NCI-H1048 (cell line): Measurements from ENCODE around the gene SELENOV.
A peak's percentile ranks its signal among the peaks of the same experiment; 100 is the strongest.

Source experiments
- DNase-seq: peaks from one replicate; lab custom pipeline; 2025; lab: John Stamatoyannopoulos, UW

The SELENOV gene

DNA sequence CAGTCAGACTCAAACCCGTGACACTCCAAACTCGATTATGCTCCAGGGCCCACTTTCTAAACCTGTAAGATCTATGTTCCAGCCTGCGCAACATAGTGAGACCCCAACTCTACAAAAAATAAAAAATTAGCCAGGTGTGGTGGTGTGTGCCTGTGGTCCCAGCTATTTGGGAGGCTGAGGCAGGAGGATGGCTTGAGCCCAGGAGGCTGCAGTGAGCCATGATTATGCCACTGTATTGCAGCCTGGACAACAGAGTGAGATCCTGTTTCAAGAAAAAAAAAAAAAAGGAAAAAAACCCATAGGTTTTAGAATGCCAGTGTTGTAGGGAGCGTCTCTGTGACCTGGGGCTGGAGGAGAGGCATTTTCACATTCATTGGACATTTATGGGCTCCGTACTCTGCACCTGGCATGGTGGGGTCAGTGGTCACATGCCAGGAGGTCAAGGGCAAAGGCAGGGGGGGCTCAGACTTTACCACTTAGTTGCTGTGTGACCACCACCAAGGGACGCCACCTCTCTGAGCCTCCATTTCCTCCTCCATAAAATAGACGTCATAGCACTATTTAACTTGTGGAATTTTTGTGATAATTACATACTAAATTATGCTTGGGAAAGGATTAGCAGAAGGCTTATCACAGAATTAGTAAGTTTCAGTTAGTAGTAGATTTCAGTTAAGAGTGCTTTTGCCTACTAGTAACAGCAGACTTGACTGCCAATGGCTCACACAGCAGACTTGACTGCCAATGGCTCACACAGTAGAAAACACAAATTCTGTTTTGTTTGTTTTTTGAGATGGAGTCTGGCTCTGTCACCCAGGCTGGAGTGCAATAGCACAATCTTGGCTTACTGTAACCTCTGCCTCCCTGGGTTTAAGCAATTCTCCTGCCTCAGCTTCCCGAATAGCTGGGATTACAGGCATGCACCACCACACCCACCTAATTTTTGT, 5.9 kb downstream of the SELENOV start:
- DNase-seq: no peak

GRCh38 chr19:39524495-39524894, 9.6 kb downstream of the SELENOV start:
- no peak for DNase-seq

- no peak for DNase-seq
Observed at GRCh38 chr19:39525205-39525604, 10.3 kb downstream of the SELENOV start.

- no peak for DNase-seq
Observed at GRCh38 chr19:39531834-39532232, 16.9 kb downstream of the SELENOV start.

GRCh38 chr19:39532233-39533002, 17.5 kb downstream of the SELENOV start, which contains the start of gene EID2B:
TSS of gene EID2B (minus strand) at chr19:39532852. CDS start at chr19:39532802, 50 bp downstream.
- DNase-seq: peak; percentile 94

DNA sequence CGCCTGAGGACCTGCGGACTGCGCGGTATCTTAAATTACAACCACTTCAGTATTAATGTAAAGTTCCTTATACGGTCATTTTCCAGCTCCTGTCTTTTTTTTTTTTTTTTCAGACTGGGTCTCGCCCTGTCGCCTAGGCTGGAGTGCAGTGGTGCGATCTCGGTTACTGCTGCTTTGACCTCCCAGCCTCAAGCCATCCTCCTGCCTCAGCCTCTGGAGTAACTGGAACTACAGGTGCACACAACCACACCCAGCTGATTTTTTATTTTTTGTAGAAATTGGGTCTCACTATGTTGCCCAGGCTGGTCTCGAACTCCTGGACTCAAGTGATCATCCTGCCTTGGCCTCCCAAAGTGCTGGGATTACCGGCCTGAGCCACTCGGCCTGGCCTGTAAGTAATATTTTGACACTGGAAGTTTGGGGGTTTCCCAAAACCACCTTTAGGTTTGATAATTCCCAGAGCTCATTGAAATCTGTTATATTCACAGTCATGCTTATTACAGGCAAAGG, 18.1 kb downstream of the SELENOV start:
- DNase-seq: no peak

DNA sequence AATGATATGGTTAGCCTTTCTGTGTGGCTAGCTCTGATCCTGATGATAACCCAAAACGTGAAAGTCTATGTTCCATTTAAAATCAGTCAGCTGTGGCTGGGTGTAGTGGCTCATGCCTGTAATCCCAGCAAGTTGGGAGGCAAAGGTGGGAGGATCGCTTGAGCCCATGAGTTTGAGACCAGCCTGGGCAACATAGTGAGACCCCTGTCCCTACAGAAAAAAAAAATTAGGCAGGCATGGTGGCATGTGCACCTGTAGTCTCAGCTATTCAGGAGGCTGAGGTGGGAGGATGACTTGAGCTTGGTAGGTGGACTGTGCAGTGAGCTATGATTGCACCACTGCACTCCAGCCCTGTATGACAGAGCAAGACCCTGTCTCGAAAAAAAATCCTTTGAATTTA, 18.9 kb downstream of the SELENOV start:
- no peak for DNase-seq

DNA sequence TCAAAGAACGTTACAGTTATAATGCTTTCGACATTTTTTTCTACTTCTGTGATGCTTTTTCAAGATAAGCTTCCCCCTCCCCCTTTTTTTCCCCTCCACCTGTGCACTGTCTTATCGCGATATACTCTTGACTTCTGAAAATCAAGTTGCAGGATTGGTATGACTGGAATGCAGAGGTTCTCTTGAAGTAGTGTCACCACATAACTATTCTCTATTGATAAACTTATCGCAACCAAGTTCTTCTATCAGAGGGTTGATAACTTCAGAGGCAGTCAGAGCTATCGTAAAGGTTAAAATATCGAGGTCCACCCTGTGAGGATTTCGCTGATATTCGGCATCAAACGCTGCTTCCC, 24.2 kb downstream of the SELENOV start:
- DNase-seq: no peak

- DNase-seq: peak; percentile 65
Observed at GRCh38 chr19:39539518-39540332, 24.8 kb downstream of the SELENOV start, which contains the start of gene EID2. TSS of gene EID2 (minus strand) at chr19:39540161. CDS start at chr19:39540079, 82 bp downstream.

DNA sequence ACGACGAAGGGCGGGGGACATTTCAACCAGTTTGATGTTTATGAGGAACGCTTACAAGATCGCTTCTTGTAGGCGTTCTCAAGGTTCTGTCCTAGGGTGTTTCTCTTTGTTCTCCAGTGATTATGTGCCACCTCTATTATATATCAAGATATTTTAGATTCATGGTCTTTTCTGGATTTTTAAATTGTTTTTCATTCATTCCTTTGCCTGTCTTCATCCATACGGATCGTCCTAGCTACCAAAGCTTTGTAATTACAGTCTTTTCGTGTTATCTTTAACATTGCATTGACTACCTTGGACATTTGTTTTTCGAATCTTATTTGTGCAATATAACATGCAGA, 25.4 kb downstream of the SELENOV start:
- DNase-seq: no peak

DNA sequence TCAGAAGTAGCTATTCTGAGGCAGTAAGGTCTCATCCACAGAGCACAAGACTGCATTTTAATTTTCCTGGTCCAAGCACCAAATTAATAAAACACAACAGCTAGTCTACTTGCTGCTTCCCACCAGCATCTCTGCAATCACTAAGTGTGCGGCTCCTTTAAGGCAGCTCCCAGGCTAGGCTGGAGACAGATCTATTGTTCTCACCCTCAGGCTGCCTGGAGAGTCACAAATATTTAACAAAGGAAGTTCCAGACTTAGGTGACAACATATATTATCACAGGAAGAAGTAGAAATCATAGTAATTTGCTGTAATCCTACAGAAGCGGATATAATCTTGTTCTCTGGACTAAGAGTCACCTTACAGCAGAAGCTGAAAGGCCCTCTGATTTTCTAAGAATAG, 27.3 kb downstream of the SELENOV start:
- no peak for DNase-seq

DNA sequence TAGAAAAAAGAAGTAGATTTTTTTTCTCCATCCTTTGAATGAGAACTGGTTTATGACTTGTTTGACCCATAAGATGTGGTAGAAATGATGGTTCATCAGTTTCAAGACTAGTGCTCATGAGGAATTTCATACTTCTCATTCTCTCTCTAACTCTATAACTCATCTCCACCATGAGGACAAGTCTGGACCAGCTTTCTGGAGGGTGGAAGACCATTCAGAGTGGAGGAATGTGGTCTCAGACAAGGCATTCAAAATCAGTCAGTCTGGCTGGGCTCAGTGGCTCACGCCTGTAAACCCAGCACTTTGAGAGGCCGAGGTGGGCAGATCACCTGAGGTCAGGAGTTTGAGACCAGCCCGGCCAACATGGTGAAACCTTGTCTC, 28.5 kb downstream of the SELENOV start:
- DNase-seq: no peak

DNA sequence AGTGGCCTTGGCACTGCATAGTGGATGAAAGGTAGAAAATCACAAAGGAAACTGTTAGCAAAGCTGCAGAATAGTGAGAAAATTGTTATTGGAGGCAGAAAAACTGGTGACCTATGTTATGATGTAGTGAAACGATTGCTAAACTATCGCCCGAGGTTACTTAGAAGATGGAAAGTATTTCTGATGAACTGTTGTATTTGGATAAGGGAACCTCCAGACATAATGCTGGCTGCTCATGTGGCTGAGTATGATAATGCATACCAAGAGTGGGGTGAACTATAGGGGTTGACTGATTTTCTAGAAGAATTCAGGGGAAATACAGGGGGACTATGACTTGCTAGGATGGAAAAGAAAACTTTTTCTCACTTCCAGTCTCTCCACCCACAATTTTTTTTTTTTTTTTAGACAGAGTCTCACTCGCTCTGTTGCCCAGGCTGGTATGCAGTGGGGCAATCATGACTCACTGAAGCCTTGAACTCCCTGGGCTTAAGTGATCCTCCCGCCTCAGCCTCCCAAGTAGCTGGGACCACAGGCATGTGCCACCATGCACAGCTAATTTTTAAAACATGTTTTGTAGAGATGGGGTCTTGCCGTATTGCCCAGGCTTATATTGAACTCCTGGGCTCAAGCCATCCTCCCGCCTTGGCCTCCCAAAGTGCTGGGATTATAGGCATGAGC, 29.4 kb downstream of the SELENOV start:
- DNase-seq: no peak

DNA sequence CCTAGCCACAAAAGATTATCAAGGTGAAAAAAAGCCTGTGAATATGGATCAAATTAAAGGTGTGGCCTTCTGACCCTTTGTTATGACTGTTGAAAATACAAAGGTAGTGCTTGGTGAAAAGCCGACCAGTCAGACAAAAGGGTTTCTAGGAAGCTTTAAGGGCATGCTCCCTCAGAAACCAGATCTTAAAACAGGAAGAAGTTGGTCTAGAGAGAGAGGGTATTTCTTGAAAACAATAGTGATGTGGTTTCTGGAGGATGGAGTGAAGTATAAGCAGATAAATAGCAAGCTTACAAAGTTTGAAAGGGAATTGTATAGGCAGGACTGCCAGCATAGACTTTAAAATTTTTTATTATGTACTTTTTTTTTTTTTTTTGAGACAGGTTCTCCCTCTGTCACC, 30.0 kb downstream of the SELENOV start:
- no peak for DNase-seq

GRCh38 chr19:39546599-39546998, 31.7 kb downstream of the SELENOV start:
- no peak for DNase-seq

- DNase-seq: no peak
Observed at GRCh38 chr19:39550197-39550596, 35.3 kb downstream of the SELENOV start.

DNA sequence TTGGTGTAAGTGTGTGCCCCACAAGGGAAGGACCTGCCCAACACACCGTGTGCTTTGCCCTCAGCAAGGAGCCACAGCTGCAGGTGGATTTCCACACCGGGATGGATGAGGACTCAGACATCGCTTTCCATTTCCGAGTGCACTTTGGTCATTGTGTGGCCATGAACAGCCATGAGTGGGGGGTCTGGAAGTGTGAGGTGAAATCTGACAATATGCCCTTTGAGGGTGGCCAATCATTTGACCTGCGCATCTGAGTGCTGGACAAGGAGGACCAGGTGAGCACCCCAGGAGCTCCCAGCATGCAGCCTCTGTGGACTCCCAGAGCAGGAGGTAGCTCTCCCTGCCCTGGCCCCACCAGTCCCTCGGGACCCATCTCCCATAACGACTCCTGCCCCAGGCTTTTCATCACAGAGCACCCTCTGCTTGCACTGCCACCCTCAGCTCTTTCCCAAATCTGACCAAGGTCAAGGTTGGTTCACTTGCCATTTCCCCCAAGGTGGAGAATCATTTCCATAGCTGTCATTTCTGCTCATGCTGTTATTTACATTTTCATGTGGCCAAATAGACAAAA, 38.2 kb downstream of the SELENOV start:
- DNase-seq: no peak

GRCh38 chr19:39554701-39555311, 39.9 kb downstream of the SELENOV start:
- no peak for DNase-seq

- DNase-seq: no peak
Observed at GRCh38 chr19:39555883-39556282, 40.9 kb downstream of the SELENOV start.

GRCh38 chr19:39557811-39558623, 43.1 kb downstream of the SELENOV start:
- DNase-seq: no peak
